Erythroblast (primary cell): ENCODE data around the gene ECE1.

Experiments used
- GATA1 ChIP-seq: IDR thresholded peaks from 2 replicates; pipeline ENCODE4 v1.6.1; 2011; ENCODE audit warnings: low read depth, mild to moderate bottlenecking, control low read depth, low read length, moderate library complexity
- POLR2A ChIP-seq: IDR thresholded peaks from 2 replicates; pipeline ENCODE4 v1.6.1; 2011; ENCODE audit warnings: mild to moderate bottlenecking, low read length

DNA sequence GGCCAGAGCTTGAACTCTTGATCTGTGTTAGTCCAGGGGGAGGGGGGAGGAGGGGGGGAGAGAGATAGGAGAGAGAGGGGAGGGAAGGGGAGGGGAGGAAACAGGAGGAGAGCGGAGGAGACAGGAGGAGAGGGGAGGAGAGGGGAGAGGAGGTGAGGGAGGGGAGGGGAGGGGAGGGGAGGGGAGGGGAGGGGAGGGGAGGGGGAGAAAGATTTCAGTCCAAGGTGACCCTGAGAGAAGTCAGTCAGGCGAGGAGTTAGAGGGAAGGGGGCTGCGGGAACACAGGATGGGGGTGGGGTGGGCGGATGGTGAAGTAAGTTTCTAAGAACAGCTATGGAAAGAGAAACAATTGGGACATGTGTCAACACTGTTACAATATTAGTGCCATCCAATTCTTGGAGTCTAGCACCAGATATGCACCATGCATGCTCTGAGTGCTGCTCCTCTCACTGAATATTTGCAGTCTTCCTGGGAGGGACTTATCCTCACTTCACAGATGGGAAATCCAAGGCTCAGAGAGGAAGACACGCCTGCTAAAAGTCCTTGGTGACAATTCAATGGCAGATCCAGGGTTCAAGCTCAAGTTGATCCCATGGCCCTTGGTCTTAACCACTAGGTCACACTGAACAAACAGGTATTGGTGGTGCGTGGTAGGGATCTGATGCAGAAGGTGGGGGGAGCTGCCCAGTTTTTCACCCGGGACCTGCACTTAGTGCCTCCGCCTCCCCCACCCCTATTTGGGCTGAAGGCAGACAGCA, 42.5 kb upstream of the ECE1 start:
- TF ChIP-seq POLR2A: no peak
- no peak for TF ChIP-seq GATA1
